ACHN (cell line): ENCODE data around the gene XRCC3.
"Not testable (repeated sequence)": the region's sequence is repeated elsewhere in the genome, so short reads cannot be mapped to it uniquely, and the experiment has no call there.

Experiments
- DNase-seq: peaks from one replicate; pipeline ENCODE4 v3.0.0-alpha.2; 2015
- in situ Hi-C: cut with HindIII; loops from 2 replicates; pipeline ENCODE4 v1.10.0; 2017; ENCODE audit warnings: low sequenced_read_pairs, low pct_ligation_motif_present, low pct_unique_long_range_greater_than_20kb

XRCC3 gene

GRCh38 chr14:103656031-103656755 is 59.1 kb downstream of the XRCC3 start:
- in situ Hi-C loops: no loop called here
- no peak for DNase-seq

GRCh38 chr14:103654619-103655018 is 60.6 kb downstream of the XRCC3 start:
- DNase-seq: no peak
- in situ Hi-C loops: no loop called here

- no peak for DNase-seq
- in situ Hi-C loops: no loop called here
Measured at GRCh38 chr14:103653805-103654204, 61.4 kb downstream of the XRCC3 start.

GRCh38 chr14:103653336-103653735 is 61.9 kb downstream of the XRCC3 start:
- DNase-seq, in situ Hi-C loops: not testable (repeated sequence)

- DNase-seq: no peak
- in situ Hi-C loops: no loop called here
Measured at GRCh38 chr14:103652806-103653205, 62.4 kb downstream of the XRCC3 start.

- DNase-seq: no peak
- in situ Hi-C loops: no loop called here
Measured at GRCh38 chr14:103651585-103651984, 63.7 kb downstream of the XRCC3 start.

GRCh38 chr14:103650213-103650612 is 65.0 kb downstream of the XRCC3 start:
- in situ Hi-C loops: no loop called here
- DNase-seq: no peak

- in situ Hi-C loops: no loop called here
Measured at GRCh38 chr14:103649001-103649400, 66.2 kb downstream of the XRCC3 start.

More at GRCh38 chr14:103649001-103649400, 66.2 kb downstream of the XRCC3 start:
- DNase-seq: no peak
